DOHH2 (cell line): ENCODE measurements around the gene UBASH3A.

Source experiments
- CTCF ChIP-seq: fragments of 200-600 bp; sonication (generic); IDR thresholded peaks from one replicate; pipeline ENCODE4 v1.5.1; 2014; ENCODE audit warnings: antibody characterized with exemption, mild to moderate bottlenecking, low read depth, low read length; ENCODE audit not compliant: poor library complexity, severe bottlenecking
- EZH2phosphoT487 ChIP-seq: fragments of 200-600 bp; sonication (generic); IDR thresholded peaks from 2 replicates; pipeline ENCODE4 v1.6.1; 2017; ENCODE audit warnings: borderline replicate concordance, mild to moderate bottlenecking, antibody characterized with exemption, low read length, moderate library complexity, mixed read lengths

- TF ChIP-seq CTCF (no peak), EZH2phosphoT487 (no peak)
Measured at GRCh38 chr21:42406201-42406621, 2.5 kb downstream of the UBASH3A start.
